Activated CD4-positive, alpha-beta T cell treated with anti-CD3 and anti-CD28 coated beads for 4 hours (primary cell): ENCODE data around the gene ANXA3.

Source experiments
- DNase-seq, 2 donors: peaks; one replicate each; pipeline ENCODE4 v3.0.0-alpha.2; 2020

The ANXA3 gene

DNA sequence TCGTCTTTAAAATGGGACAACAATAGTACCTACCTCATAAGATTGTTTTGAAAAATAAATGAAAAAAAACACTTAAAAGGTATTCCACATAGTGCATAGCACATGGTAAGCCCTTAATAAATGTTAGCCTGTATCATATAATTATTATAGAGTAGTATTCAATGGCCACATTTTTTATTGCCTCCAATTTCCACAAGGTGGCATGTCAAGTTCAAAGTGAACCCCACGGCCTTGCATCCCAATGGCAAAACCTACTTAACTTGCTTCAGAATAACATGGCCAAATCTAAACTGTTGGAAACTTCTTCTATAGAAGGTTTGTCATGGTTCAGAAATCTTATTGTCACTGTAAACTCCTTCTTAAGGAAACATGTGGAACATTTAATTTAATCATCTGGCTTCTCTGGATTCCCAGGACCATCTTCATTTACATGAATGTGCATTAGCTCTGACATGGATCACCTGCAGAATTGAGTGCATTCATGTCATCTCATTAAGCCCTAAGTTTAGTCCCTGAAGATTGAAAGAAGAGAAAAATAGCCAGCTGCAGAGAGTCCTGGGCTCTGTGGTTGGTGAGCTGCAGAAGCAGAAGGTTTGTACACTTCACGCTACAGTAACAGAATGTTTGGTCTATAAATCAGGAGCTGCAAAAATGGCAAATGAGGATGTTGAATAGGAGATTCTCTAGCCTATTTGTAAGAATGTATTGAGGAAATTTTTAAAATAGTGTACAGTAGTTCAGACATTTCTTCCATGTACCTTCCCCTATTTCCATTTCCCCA lies 61.0 kb downstream of the ANXA3 start:
- peak in 1 of 2 donors; percentile 6 for DNase-seq

DNA sequence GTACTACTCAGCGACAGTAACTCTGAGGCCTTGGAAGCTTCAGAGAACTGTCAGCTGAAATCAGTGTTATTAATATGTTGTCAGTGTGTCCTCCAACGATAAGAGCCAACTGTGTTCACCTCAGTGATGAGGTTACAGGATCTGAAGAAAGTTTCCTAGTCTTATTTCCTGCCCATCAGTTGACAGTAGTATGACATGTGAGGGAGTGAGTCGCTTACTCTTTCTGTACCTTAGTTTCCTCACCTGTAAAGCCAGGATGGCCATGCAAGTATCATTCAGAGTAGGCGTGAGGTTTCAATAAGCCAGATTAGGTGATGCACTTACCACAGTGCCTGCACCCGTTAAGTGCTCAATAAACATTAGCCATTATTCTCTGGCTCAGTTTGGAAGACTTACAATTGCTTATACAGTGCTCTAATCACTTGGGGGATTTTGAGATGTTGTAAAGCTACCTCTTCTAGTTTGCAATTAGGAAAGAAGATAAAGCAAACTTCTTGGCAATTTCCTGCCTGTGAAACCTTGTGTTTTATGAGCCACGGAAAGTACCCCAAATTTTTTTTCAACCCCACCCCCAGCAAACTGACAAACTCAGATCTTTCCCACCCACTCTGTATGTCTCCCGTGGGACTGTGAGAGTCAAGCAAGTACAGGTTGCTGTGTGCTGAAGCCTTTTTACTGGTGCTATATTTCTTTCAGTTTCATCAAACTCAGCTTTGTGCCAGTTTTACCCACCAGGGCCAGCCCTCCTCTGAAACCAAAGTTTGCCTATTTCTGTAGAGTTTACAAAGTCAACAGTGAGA lies 62.2 kb downstream of the ANXA3 start:
- DNase-seq: no peak

DNA sequence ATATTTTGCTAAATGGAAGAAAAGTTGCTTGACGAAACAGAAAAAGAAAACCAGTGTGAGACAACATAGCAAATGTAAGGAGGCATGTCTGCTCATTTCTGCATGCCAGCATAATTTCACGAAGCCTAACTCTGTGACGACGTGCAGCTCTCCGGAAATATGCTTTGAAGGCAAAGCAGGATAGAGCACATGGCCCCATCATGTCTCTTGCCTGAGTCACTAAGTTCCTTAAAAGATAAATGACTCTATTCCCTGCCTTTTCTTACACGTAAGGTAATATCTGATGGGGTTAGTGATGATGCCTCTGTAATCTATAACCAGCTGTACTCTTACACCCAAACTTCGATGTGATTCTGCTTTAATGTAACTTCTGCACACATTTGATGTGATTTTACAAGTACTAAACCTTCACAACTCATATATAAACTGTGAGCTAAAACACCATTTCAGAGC lies 64.5 kb downstream of the ANXA3 start:
- DNase-seq: no peak

DNA sequence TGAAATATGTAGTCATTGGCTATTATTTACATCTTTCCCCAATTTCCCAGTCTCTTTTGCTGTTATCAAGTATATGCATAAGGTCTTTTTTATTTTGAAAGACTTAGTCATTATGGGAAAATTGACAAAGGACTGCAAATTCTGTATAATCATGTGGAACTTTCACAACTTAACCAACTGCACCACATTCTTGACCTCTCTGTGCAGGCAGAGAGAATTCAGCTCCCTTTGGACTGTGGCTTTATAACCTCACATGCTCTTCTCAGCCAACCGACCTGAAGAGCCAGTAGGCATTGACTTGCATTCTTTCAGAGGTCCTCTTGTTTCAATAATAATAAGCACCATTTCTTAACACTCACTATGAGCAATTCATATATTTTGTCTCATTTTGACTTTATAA lies 66.9 kb downstream of the ANXA3 start:
- no peak for DNase-seq

DNA sequence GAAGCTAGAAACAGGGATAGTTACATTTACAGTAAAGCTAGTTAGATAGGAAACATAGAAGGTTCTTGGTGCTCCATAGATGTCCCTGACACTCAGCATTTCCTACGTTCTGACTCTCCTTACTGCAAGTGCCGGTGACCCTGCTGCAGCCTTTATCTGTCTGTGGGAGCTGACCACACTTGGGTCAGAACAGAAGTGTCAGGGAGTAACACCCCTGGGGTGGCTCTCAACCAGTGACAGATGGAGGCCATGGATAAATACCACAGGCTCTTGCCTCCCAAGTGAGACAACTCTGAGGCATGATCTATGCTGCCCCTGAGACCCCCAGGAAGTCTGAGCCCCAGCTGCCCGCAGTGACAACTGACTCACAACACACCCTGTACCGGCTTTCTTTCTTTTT lies 69.8 kb downstream of the ANXA3 start:
- DNase-seq: no peak

DNA sequence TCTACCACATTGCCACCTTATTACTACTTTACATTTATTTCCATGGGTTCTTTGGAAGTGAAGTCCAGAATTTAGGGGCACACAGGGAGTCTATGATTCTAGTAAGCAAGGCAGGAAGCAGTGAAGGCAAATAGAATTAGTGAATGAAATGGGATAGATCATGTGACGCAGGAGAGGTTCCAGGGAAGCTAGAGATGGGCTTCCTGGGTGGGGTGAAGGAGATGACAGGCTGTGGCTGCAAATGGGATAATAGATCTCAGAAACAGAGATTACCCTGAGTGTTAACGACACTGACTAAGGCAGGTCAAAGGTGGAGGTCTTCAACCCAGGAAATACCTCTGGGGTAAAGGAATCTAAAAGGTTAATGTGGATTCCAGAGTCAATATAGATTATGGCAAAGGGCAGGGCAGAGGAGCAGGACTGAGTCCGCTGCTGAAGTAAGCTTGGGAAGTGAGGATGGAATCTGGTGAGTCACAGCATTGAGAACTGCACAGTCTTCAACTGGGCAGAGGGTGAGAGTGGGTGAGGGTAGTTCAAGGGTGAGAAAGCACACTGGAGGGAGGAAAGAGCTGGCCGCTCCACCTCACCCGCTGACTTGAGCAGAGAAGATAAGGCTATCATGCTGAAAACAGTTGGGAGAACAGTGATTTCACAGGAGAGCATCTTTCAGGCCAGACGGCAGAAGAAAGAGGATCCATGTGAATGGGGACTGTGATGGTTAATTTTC lies 70.8 kb downstream of the ANXA3 start:
- DNase-seq: no peak

DNA sequence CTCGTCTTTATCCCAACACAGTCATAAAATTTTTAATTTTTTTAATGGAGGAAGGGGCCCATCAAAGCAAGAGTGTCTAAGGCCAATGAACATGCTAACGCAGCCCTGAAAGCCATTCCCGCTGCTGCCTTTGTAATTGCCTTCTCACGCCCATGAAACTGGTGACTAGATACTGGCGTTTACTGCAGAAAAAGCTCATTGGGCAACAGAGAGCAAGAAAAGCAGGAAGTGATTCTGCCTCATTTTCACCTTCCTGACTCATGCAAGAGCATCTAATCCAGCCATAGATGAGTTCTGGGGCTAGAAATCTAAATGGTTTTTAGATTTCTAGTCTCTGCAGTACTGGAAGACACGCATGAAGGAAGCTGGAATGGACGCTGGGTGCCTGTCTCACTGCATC lies 72.5 kb downstream of the ANXA3 start:
- no peak for DNase-seq

DNA sequence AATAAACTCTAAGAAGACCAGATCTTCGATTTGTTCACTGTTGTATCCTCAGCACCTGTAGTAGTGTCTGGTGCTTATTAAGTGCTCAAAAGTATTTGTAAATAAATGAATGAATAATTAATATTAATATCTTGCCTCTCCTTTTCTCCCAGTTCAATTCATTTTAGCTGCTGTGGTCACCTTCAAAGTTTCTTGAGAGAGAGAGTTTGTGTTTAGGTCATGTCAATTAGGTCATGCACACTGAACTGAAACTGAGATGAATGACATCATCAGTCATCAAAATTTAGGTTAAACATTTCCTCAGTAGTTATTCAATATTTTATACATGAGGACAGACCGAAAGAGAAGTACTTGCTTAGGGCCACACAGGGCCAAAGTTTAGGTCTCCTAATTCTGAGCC lies 73.5 kb downstream of the ANXA3 start:
- no peak for DNase-seq

DNA sequence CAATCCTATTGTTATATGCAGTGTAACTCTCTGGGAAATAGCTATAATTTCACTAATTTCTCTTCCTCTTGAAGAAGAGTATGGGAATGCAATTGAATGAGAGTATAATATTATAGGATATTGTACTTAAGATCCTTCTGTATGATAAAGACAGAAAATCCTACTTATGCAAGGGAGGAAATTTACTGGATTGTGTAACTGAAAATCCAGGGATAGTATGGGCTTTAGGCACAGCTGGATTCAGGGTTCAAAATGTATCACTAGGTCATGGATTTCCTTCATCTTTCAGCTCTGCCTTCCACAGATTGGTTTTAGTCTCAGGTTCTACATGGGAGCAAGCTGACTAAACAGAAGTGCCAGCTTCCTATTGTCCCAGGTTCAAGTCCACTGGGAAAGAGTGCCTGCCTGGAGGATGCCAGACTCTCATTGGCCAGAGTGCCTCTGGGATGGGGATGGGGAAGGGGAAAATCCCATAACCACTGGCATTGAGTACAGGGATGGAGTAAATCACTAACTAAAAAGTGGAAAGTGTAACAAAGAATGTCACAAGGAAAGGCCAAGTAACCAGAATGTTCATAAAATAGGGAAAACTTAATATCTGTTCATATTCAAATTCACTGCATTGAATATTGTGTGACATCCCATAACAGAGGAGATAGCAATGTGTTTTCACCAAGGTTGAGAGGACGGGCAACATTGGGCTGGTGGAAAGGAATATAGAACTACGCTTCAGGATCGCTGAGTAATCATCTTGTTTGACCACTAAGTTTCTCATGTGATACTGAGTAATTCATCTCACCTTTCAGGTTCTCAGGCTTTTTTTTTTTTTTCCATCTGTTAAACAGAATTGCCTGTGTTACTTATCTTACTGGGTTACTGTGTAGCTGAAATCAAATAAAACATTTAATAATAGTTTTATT lies 75.7 kb downstream of the ANXA3 start:
- DNase-seq: no peak

DNA sequence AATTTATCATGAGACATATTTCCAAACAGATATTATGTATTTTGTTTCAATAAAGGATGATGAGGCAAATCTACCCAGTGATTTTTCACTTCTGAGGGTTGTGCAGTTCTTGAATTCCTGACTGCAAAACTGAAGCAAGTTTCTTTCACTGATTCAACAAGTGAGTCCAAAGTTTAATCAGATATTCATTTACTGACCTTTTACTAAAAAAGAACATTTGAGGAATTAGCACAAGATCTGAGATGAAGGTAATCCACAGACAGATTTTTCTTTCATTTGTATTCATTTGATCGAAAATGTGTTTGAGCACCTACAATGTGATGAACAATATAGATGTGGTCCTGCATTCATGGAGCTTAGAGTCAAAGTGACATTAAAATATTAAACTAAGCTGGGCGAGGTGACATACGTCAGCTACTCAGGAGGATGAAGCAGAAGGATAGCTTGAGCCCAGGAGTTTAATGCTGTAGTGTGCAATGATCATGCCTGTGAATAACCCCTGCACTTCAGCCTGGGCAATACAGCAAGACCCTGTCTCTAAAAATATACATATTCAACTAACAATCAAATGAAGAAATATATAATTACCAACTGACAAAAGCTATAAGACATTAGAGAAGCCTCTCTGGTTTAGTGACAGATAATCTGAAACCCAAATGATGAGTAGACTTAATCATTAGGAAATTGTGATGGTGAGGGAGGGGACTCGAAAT lies 76.6 kb downstream of the ANXA3 start:
- DNase-seq: no peak

DNA sequence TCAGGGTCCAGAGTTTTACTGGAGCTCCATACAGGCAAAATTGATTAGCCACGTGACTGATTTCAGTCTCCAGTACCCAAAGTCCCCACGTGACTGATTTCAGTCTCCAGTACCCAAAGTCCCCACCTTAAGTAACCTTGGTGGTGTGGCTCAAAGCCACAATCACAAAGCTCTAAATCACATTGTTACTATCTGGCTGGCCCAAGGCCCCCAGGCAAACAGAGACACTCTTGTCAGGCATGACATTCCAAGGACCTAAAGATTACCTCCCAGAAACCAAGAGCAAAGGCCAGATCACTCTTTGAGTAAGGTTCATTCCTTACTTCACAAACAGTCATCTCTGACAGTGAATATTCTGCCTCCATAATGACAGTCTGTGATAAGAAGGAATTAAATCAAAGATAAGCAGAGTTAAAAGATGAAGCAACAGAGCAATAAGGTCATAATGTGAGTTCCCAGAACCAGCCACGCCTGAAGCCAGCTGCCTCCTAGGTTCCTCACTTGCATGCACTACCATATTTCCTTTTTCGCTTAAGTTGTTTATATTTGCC lies 78.5 kb downstream of the ANXA3 start:
- DNase-seq: no peak

DNA sequence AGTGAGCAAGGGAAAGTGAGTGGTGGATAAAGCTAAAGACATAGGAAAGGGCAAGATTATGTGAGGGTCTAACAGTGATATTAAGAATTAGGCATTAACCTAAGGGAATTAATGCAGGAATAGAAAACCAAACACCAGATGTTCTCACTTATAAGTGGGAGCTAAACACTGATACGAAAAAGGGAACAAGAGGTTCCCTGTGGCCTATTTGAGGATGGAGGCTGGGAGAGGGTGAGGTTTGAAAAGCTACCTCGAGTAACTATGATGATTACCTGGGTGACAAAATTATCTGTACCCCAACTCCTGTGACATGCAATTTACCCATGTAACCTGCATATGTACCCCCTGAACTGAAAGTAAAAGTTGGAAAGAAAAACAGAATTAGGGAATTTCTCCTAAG lies 79.0 kb downstream of the ANXA3 start:
- no peak for DNase-seq

DNA sequence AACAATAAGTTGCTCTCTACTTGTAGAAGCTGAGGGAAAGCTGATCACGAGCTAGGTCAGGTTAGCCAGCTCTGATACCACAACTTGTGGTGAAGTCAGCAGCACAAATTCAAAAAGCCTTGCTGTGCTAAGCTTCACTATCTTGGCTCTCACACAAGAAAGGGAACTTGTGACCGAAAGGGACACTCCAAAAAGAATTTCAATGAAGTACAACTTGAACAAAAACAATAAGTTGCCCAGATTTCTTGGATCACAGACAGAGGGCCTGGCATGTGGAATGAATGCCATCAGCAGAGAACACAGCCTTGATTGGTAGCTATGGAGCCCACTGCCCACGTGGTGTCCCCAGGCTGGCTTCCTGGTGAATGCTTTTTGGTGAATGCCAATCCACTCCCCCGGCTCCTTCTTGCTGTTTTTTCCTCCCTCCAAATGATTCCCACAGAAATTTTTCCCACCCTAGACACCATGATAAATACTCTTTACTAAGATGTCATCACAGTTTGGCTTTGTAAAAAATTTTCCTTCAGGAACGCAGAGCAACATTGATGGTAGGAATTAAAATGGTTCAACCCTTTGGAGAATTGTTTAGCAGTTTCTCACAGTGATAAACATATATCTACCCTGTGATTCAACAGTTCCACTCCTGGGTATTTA lies 82.6 kb downstream of the ANXA3 start:
- DNase-seq: no peak

DNA sequence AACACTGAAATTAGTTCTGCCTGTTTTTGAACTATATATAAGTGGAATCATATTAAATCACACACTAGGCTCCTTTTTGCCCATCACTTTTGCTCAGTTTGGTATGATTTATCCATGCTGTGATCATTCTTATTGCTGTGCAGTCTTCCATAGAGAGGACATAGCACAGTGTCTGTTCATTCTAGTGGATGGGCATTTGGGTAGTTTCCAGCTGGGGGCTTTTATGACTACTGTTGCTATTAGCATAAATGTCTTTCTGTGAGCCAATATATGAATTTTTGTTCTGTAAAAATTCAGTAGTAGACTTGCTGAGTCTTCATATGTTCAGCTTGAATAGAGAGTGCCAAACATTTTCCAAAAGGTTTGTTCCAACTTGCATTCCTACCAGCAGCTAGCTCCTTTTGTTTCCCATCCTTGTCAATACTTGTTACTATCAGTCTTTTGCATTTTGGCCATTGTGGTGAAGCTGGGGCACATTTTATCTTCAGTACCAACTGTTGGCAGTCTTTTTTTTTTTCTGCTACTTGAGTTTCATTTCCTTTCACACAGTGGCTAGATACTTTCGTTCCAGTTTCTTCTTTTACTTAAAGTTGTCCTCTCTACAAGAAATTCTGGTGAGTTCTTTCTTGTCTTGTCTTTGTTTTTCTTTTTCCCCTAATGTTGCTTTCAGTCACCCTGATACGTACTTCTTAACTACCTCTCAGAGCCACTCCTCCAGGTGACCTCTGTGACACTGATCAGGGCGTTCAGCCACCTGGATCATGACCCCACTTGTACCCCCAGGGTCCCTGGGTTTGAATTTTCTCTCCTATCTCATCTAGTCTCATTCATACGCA lies 87.0 kb downstream of the ANXA3 start:
- DNase-seq: no peak

DNA sequence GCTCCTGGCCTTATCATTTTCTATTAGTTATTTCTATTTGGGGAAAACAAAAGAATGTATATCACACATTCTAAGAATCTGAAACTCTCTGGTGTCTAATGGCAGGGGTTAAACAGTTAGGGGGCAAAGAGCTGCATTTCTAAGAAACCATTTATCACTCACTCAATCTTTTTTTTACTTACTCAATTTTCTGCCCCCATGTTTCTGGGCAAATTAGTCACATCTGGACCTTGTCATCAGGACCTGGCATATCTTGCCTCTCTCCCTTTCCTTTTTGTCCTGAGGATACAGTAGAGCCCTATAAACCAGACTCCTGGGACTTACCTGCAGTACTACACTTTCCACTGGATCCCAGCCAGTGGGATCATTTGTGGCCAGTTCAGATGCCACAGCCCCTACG lies 89.1 kb downstream of the ANXA3 start:
- DNase-seq: no peak

DNA sequence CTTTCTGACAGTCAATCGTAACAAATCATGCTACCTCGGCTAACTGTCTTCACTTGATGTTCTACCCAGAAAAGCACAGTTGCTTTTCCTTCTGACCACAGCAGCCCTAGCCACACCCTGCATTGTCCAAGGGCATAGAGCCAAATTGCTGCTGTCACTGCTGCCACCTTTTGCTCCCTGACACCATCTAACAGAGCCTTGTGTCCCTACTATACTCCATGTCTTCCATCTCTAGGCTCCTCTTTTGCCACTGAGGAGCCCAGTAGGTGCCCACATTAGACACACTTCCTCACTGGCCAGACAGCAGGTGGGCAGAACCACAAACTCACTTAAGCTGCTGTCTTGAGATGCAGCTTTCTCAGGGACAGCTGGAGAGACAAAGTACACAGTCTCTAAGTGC lies 91.4 kb downstream of the ANXA3 start:
- no peak for DNase-seq

DNA sequence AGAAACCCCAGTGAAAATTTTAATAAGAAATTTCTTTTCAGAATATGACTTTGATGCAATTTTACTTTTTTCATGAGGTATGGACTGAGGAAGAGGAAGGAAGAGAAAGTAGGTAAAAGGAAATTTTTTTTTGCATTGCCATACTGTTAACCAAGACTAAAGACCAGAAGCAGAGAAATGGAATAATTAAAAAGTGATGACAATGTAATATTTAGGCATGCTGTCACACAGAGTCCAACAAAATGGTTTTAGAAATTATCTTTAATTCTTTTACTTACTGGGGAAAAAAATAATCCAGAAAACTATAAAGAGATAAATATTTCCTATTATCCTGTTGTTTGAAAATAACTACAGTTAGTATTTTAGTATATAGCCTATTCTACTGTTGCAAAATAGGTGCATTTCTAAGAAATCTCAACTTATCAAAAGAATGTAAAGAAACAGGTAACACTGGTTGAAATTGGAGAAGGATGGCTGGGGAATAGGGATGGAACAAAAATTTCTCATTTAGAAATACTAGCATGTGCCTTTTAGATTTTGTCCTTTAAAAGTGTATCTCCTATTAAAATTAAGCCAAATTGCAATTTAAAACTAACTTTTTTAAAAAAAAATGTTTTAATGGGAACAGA lies 92.6 kb downstream of the ANXA3 start:
- no peak for DNase-seq

DNA sequence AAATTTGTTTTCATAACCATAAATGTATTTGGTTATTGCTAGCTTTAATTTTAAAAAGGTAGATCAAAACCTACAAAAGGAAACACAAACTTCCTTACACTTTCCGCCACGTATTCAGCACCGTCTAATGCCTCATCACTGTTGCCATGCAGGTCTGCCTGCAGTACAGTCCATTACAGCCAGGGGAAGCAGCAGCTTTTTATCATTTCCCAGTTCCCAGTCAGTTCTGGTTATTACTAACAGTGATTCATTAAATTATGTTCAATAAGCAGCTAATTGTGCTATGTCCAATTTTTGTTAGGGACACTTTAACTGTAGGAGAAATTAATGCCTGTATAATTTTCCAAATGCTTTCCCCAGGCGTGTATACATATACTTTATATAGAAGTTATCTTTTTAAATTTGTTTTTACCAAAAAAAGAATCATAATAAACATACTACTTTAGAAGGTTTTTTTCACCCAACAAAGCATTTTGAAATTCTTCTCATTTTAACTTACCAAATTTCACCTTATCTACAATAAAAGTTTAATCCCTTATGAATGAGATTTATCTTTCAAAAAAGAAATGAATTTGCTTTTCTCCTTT lies 93.3 kb downstream of the ANXA3 start:
- peak; percentile 26 to 50 for DNase-seq
